HG02623 (cell line): Measurements from ENCODE around the gene HES6.

Experiments used
- ATAC-seq: cut with Tn5 transposase; IDR thresholded peaks from one replicate; pipeline ENCODE4 v1.9.1; 2021; ENCODE audit warnings: moderate library complexity; ENCODE audit not compliant: unreplicated experiment

HES6 gene

DNA sequence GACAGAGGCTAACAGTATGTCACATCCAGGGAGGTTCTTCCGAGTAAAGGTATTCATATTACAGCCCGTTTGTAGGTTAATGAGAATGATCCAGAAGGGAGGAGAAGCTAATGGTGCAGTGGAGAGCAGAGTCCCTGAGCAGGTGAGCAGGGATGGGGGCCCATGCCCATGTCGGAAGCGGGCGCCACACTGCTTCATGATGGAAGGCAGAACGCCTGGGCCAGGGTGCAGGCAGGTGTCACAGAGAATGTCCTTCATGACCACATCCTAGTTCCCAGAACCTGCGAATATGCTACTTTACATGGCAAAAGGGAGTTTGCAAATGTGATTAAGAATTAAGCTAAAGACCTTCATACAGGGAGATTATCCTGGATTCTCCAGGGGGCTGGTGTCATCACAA lies 4.0 kb downstream of the HES6 start:
- ATAC-seq: no peak

DNA sequence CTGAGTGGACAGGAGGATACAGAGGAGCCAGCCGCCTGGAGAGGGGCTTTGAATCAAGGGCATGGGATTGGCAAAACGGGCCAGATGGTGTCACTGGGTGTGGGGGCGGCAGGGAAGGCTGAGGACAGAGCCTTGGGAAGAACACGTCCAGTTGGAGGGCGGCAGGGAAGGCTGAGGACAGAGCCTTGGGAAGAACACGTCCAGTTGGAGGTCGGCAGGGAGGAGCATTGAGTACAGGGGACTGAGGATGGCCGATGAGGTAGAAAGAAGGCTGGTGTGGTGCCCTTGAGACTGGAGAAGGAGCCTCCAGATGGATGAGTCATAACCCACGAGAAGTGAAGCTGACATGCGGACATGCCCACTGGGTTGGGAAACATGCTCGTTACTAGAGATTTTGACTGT lies 4.5 kb downstream of the HES6 start:
- no peak for ATAC-seq

DNA sequence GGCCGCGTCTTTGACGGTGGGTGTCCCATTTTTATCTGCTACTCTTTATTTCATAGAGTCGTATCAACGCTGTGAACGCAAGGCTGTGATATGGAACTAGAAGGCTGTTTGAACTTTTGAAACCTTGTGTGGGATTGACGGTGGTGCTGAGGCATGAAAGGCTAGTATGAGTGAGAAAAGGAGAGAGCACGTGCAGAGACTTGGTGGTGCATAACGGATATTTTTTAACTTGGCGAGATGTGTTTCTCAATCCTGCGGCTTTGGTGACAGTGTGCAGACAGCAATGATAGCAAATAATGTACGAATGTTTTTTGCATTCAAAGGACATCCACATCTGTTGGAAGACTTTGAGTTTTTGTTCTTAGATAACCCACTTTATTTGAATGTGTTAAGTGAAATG lies 6.2 kb downstream of the HES6 start:
- no peak for ATAC-seq

DNA sequence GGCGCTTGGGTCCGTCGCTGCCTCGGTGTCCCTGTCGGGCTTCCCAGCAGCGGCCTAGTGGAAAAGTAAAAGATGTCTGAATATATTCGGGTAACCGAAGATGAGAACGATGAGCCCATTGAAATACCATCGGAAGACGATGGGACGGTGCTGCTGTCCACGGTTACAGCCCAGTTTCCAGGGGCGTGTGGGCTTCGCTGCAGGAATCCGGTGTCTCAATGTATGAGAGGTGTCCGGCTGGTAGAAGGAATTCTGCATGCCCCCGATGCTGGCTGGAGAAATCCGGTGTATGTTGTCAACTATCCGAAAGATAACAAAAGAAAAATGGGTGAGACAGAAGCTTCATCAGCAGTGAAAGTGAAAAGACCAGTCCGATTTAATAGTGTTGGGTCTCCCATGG lies 8.0 kb downstream of the HES6 start:
- ATAC-seq: no peak

DNA sequence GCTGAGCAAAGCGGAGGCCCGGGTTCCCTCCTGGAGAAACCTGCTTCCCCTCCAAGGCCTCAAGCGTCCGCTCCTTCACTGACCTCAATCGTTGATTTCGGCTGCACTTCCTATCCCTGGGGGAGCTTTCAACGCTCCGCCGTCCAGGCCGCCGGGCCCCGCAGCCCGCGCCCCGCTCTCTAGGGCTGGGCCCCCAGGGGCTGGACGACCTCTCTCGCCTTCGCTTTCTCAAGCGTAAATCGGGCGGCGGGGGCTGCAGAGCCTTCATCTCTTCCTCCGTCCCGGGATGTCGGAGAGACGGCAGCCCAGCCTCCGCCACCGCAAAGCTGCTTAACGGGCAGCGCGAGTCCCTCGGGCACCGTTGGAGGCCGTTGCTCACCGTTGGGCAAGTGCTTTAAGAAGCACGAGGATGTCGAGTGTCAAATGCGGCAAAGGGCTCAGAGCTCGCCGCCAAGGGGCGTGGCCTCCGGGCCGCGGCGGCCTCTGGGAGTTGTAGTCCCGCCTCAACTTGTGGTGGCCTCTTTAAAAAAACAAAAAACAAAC lies 8.5 kb downstream of the HES6 start:
- peak; percentile 46 for ATAC-seq

DNA sequence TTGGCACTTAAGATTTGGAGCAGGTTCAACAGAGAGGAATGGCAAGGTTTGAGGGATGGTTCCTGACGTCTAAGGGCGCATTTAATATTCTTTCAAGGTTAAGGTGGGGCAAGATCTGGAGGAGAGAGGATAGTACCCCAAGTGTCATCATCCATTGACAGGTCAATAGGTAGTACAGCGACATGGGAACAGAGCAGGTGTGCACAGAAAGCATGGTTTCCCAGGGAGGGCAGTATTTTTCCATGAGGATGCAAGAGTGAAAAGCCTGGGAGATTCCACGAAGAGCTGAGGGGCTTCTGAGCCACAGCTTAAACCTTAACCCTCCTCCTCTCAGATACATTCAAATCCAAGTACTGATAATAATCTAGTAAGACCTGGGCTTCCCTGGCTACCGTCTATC lies 9.1 kb downstream of the HES6 start:
- ATAC-seq: no peak

DNA sequence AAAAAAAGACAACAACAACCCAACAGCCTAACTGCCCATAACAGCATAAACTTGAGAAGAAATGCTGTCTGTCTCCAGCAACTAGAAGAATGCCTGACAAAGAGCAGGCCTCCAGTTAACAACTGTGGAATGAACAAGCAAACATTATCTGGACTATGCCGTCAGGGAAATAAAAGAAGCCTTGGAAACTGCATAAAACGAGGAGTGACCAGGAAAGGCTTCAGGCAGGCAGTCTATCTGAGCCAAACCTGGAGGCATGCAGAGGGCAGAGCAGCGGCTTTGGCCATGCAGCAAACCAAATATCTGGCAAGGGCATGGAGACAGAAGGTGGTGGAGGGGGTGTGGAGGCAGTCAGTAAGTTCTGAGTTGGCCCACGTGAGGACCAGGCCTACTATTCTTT lies 11.1 kb downstream of the HES6 start:
- no peak for ATAC-seq

DNA sequence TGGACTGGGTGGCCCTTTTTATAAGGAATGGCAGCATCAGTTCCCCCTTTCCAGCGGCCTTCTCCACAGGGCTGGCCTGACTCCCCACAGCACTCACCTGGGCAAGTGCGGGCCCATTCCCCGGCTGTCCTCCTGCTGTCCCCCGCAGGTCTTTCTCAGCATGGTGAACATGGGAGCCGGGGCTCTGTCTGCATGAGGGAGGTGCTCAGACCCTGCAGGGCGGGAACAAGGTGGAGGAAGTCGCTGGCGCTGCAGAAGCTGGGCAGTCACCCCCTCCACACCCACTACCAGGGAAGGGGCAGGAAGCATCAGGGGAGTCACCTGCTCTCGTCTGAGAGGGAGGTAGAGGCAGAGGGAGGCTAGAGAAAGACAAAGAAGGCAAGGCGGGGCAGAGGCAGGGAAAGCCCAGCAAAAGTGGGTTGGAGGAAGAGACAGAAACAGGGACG lies 12.2 kb downstream of the HES6 start:
- no peak for ATAC-seq

DNA sequence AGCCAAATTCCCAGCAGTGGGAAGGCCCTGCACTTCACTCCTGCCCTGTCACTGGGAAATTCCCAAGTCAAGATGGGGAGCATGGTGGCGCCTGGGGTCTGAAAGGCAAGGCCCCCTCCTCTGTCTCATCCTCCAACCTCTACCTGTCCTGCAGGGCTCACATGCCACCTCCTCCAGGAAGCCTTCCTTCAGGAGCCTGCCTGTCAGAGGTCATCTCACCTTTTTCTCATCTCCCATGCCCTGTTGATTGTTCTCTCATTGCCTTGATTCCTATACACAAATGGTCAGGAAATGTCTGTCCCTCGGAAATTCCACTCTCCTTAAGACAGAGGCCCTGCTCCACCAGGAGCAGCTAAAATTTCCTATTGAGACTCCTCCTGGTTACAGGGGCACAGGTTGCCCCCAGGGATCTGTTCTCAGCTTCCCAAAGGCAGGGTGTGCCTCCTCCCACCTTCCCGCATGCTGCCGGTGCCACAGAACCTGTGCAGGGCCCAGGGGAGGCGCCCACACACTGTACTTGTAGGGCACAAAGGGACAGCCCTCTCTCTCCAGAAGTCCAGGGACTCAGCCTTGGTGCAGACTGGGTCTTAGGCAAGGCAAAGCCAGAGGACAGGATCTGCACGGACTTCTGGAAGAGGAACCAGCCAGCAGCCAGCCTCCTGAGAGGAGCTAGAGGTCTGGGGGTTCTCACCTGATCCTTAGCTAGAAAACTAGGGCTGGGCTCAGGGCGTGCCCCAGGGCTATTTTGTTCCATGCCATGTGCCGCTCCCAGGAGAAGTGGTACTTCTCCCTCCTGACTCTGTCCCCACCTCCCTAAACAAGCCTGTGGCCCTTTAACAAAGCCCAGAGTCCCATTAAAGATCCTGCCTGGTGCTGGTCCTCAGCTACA lies 12.9 kb downstream of the HES6 start:
- no peak for ATAC-seq

DNA sequence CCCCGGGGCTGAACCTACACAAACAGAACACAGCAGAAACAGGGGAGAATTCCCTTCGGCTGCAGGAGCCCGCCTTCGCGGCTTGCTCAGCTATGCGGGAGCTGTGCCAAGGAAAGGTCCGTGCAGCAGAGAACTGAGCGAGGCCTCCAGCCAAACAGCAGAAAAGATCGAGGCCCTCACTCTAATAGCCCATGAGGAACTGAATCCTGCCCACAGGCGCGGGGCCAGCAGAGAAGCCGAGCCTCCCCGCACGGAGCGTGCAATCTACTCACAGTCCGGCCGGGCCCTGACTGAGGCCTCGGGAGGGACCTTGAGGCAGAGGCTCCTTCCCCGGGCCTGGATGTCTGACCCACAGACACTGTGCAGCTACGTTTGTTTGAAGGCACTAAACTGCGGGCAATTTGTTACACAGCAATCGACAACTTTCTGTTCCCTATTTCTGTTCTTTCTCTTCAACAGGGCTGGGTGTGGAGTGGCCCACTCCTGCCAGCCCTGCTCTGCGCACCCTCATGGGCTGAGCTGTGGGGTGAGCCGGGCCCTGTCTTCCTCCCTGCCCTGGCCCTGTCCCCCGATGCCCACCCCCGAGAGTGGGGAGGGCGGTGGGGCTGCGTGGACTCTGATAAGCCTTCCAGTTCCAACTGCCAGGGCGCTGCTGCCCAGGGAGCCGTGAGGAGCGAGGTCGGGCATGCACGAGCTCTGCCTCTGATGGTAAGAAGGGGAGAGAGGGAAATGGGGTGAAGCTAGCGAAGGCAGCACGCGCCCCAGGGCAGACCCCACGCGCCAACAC lies 13.7 kb downstream of the HES6 start:
- ATAC-seq: no peak

DNA sequence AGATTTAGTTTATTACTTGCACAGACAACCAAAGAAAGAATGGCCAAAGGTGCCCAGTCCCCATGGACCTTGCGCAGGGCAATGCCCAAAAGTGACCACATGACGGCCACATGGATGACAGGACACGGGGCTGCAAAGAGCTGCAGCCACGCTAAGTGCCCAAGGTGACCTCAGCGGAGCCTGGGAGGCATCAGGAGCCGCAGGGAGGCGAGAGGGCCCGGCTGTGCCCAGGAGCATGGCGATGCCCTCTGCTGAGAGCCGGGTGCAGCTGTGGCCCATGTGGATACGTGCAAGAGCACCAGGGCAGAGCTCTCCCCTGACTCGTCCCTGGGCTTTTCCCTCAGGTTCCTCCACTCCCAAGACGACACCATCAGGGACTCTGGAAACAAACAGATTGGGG lies 14.7 kb downstream of the HES6 start:
- ATAC-seq: no peak

DNA sequence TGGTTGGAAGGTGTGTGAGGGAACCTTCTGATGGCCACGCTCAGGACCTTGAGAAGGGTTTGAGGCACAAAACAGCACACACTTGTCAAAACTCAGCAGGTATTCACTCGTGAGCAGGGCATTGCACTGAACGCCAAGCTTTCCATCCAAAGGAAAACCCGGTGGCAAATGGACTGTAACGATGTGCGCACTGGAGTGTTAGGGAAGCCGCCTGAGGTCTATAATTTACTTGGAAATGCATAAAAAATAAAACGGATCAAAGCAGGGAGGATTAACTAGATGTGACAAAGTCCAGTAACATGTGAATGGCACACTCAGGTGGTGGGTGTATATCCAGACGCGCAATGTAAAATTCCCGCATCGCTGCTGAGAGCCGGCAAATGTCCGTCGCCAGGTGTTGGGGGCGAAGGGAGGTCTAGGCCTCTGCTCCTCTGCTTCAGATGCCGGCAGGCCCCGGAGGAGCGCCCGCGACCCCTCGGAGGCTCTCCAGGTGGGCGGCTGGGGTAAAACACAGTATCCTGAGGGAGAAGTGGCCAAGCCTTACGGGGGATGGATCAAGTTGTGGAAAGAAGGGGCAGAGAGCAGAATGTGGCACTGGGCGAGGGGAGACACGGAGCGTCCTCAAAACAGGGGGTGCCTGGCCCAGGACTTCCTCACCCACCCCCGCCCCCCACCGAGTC lies 15.3 kb downstream of the HES6 start:
- ATAC-seq: no peak

DNA sequence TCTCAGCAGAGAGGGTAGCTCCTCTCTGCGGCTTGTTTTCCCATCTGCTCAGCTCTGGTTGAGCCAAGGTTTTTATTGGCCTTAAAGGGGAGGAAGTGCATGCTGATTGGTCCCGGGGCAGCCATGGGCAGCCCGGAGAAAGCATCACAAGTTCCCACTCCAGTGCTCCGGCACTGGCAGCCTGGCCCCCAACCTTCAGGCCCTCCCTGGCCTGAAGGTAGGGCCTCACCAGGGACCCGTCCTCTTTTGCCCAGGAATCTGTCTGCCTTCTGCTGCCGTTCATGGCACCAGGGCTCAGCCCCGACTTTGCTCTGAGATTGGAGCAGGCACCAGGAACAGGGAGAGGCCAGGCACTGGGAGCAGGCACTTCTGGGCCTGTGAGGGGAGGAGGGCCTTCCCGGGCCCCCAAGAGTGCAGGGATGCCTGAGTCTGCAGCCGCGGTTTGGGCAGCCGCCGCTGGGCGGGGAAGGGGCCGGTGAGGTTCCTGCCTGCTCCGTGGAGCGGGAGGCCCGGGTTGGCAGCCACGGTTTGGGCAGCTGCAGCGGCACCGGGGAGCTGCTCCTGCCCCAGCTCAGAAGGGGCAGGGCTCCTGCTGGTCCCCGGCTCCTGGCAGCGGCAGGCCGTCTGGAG lies 18.8 kb downstream of the HES6 start:
- no peak for ATAC-seq

DNA sequence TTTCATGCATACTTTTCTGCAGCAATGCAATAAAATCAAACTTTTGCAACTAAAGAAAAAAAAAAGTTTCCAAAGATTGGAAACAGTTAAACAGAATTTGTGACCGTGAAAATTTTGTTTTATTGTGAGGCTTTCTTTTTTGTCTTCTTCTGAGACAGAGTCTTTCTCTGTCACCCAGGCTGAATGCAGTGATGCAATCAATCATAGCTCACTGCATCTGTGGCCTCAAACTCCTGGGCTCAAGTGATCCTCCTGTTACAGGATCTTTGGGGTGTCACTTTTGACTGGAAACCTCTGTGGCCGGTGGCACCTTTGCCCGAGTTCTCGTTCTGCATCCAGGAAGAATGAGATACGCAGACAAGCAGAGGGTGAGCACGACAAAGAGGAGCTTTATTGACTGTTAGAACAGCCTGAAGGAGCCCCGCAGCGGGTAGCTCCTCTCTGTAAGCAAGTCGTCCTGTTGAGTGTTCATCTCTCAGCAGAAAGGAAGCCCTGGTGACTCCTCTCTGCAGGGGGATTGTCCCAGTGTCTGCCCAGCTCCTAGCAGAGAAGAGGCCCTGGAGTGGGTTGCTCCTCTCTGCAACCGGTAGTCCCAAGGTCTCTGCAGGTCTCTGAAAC lies 19.5 kb downstream of the HES6 start:
- ATAC-seq: no peak

DNA sequence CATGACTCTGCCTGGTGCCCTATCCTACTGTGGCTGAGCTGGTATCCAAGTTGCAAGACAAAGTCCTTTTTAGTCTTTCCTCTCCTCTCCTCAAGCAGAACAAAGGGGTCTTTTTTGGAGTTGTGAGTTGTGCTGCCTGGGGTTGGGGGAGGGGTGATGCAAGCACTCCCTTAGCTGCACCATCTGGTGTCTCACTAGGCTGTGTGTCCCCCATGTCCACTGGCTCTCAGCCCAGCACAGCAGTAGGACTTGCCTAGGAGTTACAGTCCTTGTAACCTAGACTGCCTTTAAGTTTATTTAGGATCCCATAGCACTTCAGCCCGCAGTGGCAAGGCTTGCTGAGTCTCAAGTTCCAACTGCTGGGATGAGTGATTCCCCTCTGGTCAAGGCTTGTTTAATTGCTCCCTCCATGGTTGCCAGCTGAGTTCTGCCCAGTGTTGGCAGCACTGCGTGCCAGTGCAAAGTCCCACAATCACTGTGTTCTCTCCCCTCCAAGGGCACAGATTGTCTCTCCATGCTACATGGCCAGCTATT lies 23.1 kb downstream of the HES6 start:
- ATAC-seq: no peak

DNA sequence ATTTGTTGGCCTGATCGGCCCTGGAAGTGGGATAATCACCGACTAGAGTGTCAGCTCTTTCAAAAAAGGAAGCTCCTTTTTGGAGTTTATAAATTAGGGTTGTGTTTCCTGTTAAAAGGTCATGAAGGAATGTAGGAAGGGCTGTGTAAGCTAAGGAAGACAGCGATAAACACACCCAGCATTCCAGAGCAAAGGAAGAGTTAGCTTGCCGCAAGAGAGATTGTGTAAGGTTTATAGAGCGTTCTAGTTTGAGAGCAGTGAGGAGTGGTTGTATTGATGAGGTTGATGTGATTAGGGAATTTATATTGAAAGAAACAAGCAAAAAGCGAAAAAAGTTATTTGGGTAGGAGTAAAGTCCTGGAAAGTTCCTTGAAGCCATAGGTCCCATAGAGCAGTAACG lies 32.8 kb downstream of the HES6 start:
- ATAC-seq: no peak

DNA sequence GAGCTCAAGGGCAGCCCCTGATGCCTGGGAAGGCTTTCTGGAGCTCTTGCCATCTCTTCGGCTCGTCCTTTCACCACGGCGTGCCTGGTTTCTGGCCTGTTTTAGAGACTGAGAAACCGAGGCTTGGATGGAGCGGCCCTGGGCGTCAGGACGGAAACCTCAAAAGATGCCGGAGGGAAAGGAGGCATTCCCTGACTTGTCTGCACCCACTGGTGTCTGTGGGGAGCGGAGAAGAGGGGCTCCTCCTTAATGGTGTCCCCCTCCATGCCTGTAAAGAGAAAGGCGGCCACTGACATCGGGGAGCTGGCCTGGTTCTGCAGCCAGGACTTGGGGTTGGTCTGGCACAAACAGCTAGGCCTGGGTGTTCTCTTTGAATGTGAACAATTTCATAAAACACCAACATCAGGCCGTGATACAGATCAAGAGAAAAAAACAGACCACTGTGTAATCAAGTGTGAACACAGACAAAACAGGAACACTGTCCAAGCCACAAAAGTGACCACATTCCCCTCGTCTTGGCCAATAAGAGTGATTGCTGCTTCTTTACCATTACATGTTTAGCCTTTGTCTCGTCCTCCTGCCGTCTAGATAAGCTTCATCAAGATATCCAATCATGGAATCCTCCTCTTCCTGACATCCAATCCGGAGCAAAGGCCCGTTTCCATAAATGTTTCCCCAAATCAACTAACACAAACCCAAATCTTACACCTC lies 35.7 kb downstream of the HES6 start:
- ATAC-seq: peak; percentile 4

DNA sequence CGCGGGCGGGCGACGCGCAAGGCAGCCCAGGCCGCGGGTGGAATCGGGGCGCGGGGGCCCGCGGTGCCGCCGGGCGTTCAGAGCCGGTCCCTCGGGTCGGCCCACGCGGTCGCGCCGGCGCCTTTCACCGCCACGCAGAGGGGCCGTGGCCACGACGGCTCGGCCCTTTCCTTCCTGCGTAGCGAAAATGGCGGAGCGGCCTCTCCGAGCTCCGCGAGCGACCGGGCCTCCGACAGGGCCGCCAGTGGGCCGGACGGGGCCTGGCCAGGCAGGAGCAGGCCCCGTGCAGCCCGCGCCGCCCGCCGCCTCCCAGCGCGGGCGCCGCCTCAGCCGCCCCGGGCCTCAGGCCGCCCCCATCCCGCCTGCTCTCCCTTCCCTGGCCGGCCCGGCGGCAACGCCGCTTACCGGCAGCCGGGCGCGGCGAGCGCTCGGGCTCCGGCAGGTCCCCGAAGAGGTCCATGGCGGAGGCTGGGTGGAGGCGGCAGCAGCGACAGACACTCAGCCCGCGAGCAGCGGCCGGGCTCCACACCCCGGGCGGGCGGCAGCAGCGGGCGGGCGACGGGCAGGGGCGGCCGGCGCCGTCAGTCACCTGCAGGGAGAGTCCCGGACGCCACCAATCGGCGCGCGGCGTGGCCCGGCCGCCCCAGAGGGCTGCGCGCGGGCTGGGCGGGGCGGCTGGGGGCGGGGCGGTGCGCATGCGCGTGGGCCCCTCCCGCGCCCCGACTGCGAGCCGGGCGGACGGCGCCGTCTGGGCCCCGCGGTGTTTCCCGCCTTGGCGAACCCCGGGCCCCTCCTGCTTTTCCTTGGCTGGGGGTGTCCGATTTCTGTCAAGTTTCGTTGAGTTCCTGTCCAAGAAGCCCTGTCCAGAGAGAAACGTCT lies 36.5 kb downstream of the HES6 start, which contains the start of gene ILKAP:
Gene ILKAP, minus strand, starts transcription at position 602 of the 879 bp plus-strand sequence. Its CDS starts 142 bp downstream, at position 460.
- ATAC-seq: peak; percentile 94
